Neural crest cell (in vitro differentiated cells): ENCODE data around the gene CD101. TPM values are rescaled to one million over a fixed set of nuclear protein-coding genes. Genes with fewer than 3 reads are reported as not detected.

Experiments used
- DNase-seq: peaks from one replicate; pipeline ENCODE4 v3.0.0; 2021; ENCODE audit warnings: low read depth, mixed read lengths, low spot score
- H3K27ac Mint-ChIP-seq: one replicate; pipeline ENCODE4 v1.8.0; 2021; ENCODE audit warnings: mild to moderate bottlenecking, mixed read lengths; ENCODE audit not compliant: unreplicated experiment
- H3K27me3 Mint-ChIP-seq: 2 replicates; pipeline ENCODE4 v1.8.0; 2021; ENCODE audit warnings: low read depth, mild to moderate bottlenecking, mixed read lengths
- H3K36me3 Mint-ChIP-seq: 2 replicates; pipeline ENCODE4 v1.8.0; 2021; ENCODE audit warnings: low read depth, mild to moderate bottlenecking, mixed read lengths
- H3K4me1 Mint-ChIP-seq: 2 replicates; pipeline ENCODE4 v1.8.0; 2021; ENCODE audit warnings: mixed read lengths
- H3K4me3 Mint-ChIP-seq: one replicate; pipeline ENCODE4 v1.8.0; 2021; ENCODE audit warnings: mild to moderate bottlenecking, mixed read lengths
- H3K9me3 Mint-ChIP-seq: 2 replicates; pipeline ENCODE4 v1.8.0; 2021; ENCODE audit warnings: mixed read lengths
- CTCF ChIP-seq: fragments of 200-600 bp; sonication (generic); conservative IDR thresholded peaks from 2 replicates; pipeline ENCODE4 v1.5.0; 2021; ENCODE audit warnings: antibody characterized with exemption, mild to moderate bottlenecking
- total RNA-seq: library from RNA; stranded (reverse); gene quantifications from 2 replicates; pipeline ENCODE4 v1.2.1, GENCODE V29; 2021

The CD101 gene
- total RNA-seq, 1 donor from 2014 or later: 3.7 TPM

DNA sequence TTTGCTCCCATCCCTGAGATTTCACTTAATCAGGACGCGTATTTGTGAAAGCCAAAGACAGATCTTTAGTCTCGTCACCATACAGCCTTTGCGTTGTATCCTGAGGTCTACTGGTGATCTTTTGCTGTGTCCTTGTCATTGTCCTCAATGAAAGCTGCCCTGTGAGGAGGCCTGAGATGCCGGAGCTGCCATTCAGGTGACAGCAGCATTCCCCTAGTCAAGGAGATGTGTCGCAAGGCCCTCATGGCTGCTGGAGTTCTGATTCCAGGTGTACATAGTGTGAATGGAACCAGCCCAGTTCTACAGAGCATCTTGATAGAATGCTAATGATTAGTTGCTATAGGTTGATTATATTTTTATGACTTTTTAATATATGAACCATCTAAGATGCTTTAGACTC, 82.7 kb downstream of the CD101 start:
- DNase-seq: no peak
- H3K27ac Mint-ChIP-seq: no peak overlapping the region
- peaks cover 17% of the 10 kb centered on the region for H3K36me3 Mint-ChIP-seq
- no peaks in the 10 kb centered on the region for H3K4me1 Mint-ChIP-seq
- no peaks in the 10 kb centered on the region for H3K9me3 Mint-ChIP-seq
- H3K27me3 Mint-ChIP-seq: no peaks in the 10 kb centered on the region
- no peak overlapping the region for H3K4me3 Mint-ChIP-seq
- TF ChIP-seq CTCF: no peak

Other genes with a start within 250 kb of the CD101 start
- gene CD2, start 247.3 kb upstream of the CD101 start, total RNA-seq: not detected in 2 replicates
- 35.6 and 42.5 TPM in 2 replicates for gene PTGFRN, start 91.8 kb upstream of the CD101 start, total RNA-seq
- 66.7 and 69.8 TPM in 2 replicates for gene TTF2, start 58.6 kb downstream of the CD101 start, total RNA-seq
- gene TRIM45, start 120.0 kb downstream of the CD101 start, total RNA-seq: 13.3 and 16.6 TPM in 2 replicates
- gene VTCN1, start 209.2 kb downstream of the CD101 start, total RNA-seq: 0.43 and 0.47 TPM in 2 replicates